ENCODE data around the gene ERGIC3.

Gene ERGIC3

DNA sequence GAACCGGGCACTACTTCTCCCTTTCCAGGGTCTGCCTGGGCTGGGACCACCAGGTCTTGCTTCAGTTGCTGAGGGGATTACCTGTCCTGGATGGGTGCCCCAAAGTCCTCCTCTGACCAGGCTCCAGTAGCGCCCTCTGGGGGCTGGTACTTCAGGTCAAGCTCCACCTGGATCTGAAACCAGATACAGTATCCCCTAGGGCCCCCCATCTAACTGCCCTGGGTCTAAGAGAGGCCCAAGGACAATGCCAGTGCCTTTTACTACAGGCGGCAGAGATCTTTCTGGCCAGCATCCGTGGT is 62.5 kb downstream of the ERGIC3 start:
- no peak for DNase-seq (ENCODE audit: low read depth in 2 of 2)
- TF ChIP-seq, protein P1, sequence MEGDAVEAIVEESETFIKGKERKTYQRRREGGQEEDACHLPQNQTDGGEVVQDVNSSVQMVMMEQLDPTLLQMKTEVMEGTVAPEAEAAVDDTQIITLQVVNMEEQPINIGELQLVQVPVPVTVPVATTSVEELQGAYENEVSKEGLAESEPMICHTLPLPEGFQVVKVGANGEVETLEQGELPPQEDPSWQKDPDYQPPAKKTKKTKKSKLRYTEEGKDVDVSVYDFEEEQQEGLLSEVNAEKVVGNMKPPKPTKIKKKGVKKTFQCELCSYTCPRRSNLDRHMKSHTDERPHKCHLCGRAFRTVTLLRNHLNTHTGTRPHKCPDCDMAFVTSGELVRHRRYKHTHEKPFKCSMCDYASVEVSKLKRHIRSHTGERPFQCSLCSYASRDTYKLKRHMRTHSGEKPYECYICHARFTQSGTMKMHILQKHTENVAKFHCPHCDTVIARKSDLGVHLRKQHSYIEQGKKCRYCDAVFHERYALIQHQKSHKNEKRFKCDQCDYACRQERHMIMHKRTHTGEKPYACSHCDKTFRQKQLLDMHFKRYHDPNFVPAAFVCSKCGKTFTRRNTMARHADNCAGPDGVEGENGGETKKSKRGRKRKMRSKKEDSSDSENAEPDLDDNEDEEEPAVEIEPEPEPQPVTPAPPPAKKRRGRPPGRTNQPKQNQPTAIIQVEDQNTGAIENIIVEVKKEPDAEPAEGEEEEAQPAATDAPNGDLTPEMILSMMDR (IDR thresholded peaks at IDR 0.05; ENCODE audit: low read depth, low read length): peak; percentile 21
- H3K4me3 ChIP-seq (replicated peaks in 1 of 2; ENCODE audit: low read depth in 2 of 2, low read length in 2 of 2): no peak overlapping the region

DNA sequence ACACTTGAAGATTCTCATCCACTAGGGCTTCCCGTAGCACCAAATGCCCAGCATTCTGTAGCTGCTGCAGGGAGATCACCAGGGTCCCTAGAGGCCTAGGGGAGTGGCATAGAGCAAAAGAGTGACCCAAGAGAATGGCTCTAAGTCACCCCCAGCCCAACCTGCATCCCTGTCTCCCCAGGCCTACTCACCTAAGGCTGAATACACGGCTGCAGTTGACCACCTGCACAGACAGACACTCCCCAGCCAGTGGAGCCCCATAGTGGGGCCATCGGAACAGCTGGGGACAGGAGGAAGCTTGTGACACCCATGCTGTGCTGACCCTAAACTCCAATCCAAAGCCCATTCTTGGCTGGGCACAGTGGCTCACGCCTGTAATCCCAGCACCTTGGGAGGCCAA is 64.2 kb downstream of the ERGIC3 start:
- no peak overlapping the region for H3K4me3 ChIP-seq (replicated peaks in 1 of 2; ENCODE audit: low read depth in 2 of 2, low read length in 2 of 2)
- no peak for DNase-seq (ENCODE audit: low read depth in 2 of 2)
- TF ChIP-seq, protein P1 (IDR thresholded peaks at IDR 0.05; ENCODE audit: low read depth, low read length): no peak
